Neural cell (in vitro differentiated cells): ENCODE results near the gene TBC1D19. TPM values are rescaled to one million over a fixed set of nuclear protein-coding genes. Genes with fewer than 3 reads are reported as not detected.

ENCODE experiments used
- H2AFZ ChIP-seq: fragments of 200-600, 300-800 bp; sonication (generic), shearing (Covaris generic); 2 replicates; pipeline ENCODE4 v1.6.0; 2014; ENCODE audit warnings: low read depth, mild to moderate bottlenecking, antibody characterized with exemption, low read length, moderate library complexity
- H3F3A ChIP-seq: fragments of 200-600 bp; shearing (Covaris generic); 2 replicates; pipeline ENCODE4 v1.6.1; 2016; ENCODE audit warnings: mild to moderate bottlenecking, moderate library complexity, mixed read lengths, antibody characterized with exemption, low read length; ENCODE audit not compliant: insufficient read depth, poor library complexity, severe bottlenecking
- H3K27ac ChIP-seq: fragments of 200-600, 300-800 bp; sonication (generic), shearing (Covaris generic); 2 replicates; pipeline ENCODE4 v1.5.1; 2014; ENCODE audit warnings: mild to moderate bottlenecking, low read length, moderate library complexity
- H3K27me3 ChIP-seq: fragments of 300-800, 200-600 bp; sonication (generic), shearing (Covaris generic); 2 replicates; pipeline ENCODE4 v1.6.0; 2014; ENCODE audit warnings: mild to moderate bottlenecking, low read depth, low read length, moderate library complexity; ENCODE audit not compliant: insufficient read depth
- H3K36me3 ChIP-seq: fragments of 300-800, 200-600 bp; sonication (generic), shearing (Covaris generic); 2 replicates; pipeline ENCODE4 v1.5.1; 2014; ENCODE audit warnings: mild to moderate bottlenecking, antibody characterized with exemption, low read length, moderate library complexity; ENCODE audit not compliant: insufficient read depth
- H3K4me2 ChIP-seq: fragments of 300-800, 200-600 bp; sonication (generic), shearing (Covaris generic); 2 replicates; pipeline ENCODE4 v1.6.0; 2014; ENCODE audit warnings: mild to moderate bottlenecking, low read length
- H3K4me3 ChIP-seq: fragments of 300-800, 200-600 bp; sonication (generic), shearing (Covaris generic); 2 replicates; pipeline ENCODE4 v1.5.1; 2014; ENCODE audit warnings: mild to moderate bottlenecking, low read length, moderate library complexity
- H3K79me2 ChIP-seq: fragments of 200-600 bp; shearing (Covaris generic); replicated peaks from 2 replicates; pipeline ENCODE4 v1.6.0; 2014; ENCODE audit warnings: mild to moderate bottlenecking, low read length, moderate library complexity; ENCODE audit not compliant: insufficient read depth
- H3K9ac ChIP-seq: fragments of 300-800, 200-600 bp; sonication (generic), shearing (Covaris generic); 2 replicates; pipeline ENCODE4 v1.6.1; 2016; ENCODE audit warnings: mild to moderate bottlenecking, low read length, mixed read lengths
- H3K9me2 ChIP-seq: fragments of 200-600 bp; shearing (Covaris generic); 2 replicates; pipeline ENCODE4 v1.6.1; 2016; ENCODE audit warnings: mild to moderate bottlenecking, low read length, mixed read lengths; ENCODE audit not compliant: insufficient read depth
- H3K9me3 ChIP-seq: fragments of 200-600, 300-800 bp; sonication (generic), shearing (Covaris generic); 2 replicates; pipeline ENCODE4 v1.6.1; 2016; ENCODE audit warnings: mild to moderate bottlenecking, mixed run types, low read length, moderate library complexity, mixed read lengths
- H4K20me1 ChIP-seq: fragments of 200-600 bp; shearing (Covaris generic); 2 replicates; pipeline ENCODE4 v1.6.1; 2016; ENCODE audit warnings: mild to moderate bottlenecking, mixed run types; ENCODE audit not compliant: insufficient read depth
- CTCF ChIP-seq: fragments of 450-650 bp; IDR thresholded peaks from 2 replicates; pipeline ENCODE4 v1.5.1; 2014; ENCODE audit warnings: antibody characterized with exemption, mild to moderate bottlenecking, moderate library complexity; ENCODE audit not compliant: poor library complexity, severe bottlenecking
- EP300 ChIP-seq: fragments of 450-650 bp; conservative IDR thresholded peaks from 2 replicates; pipeline ENCODE4 v1.6.1; 2014; ENCODE audit warnings: antibody characterized with exemption, mild to moderate bottlenecking, moderate library complexity; ENCODE audit not compliant: poor library complexity, severe bottlenecking
- EZH2 ChIP-seq: fragments of 200-600, 300-800 bp; shearing (Covaris generic), sonication (generic); IDR thresholded peaks from 2 replicates; pipeline ENCODE4 v1.6.1; 2014; ENCODE audit warnings: antibody characterized with exemption, low read length, borderline replicate concordance, mild to moderate bottlenecking; ENCODE audit not compliant: insufficient read depth, poor library complexity, severe bottlenecking
- MXI1 ChIP-seq: fragments of 450-650 bp; conservative IDR thresholded peaks from 2 replicates; pipeline ENCODE4 v1.6.1; 2014; ENCODE audit warnings: antibody characterized with exemption, mild to moderate bottlenecking; ENCODE audit not compliant: poor library complexity, severe bottlenecking
- POLR2AphosphoS5 ChIP-seq: IDR thresholded peaks from 2 replicates; pipeline ENCODE4 v1.6.1; 2012
- RAD21 ChIP-seq: fragments of 450-650 bp; conservative IDR thresholded peaks from 2 replicates; pipeline ENCODE4 v1.6.1; 2014; ENCODE audit warnings: antibody characterized with exemption, mild to moderate bottlenecking, moderate library complexity
- REST ChIP-seq: IDR thresholded peaks from 2 replicates; pipeline ENCODE4 v1.6.1; 2012; ENCODE audit warnings: borderline replicate concordance
- SMC3 ChIP-seq: fragments of 450-650 bp; conservative IDR thresholded peaks from 2 replicates; pipeline ENCODE4 v1.6.1; 2014; ENCODE audit warnings: antibody characterized with exemption, mild to moderate bottlenecking, moderate library complexity; ENCODE audit not compliant: poor library complexity
- TAF1 ChIP-seq: IDR thresholded peaks from 2 replicates; pipeline ENCODE4 v1.6.1; 2012; ENCODE audit warnings: low read depth
- polyA plus RNA-seq: library from polyadenylated mRNA; depleted of rRNA; stranded (reverse); fragments of >200 nt; gene quantifications from 2 replicates; pipeline ENCODE4 v1.2.3, GENCODE V29; 2014

Gene TBC1D19
- polyA plus RNA-seq, 1 donor from 2014 or later = 23.1 TPM

GRCh38 chr4:26660261-26660660 lies 76.4 kb downstream of the TBC1D19 start:
- H3K36me3 ChIP-seq = peaks cover 19% of the 10 kb centered on the region
- no peaks in the 10 kb centered on the region for H3K79me2 ChIP-seq
- no peak overlapping the region for H3K4me2 ChIP-seq
- no peaks in the 10 kb centered on the region for H3K27me3 ChIP-seq
- TF ChIP-seq TAF1 (no peak), SMC3 (no peak), POLR2AphosphoS5 (no peak), CTCF (no peak), MXI1 (no peak), EP300 (no peak), RAD21 (no peak), REST (no peak), EZH2 (no peak)
- H4K20me1 ChIP-seq = no peaks in the 10 kb centered on the region
- H3K9me3 ChIP-seq = no peaks in the 10 kb centered on the region
- H3K27ac ChIP-seq = no peak overlapping the region
- no peaks in the 10 kb centered on the region for H3K9me2 ChIP-seq
- H2AFZ ChIP-seq = no peak overlapping the region
- H3K9ac ChIP-seq = no peak overlapping the region
- no peaks in the 10 kb centered on the region for H3F3A ChIP-seq
- no peak overlapping the region for H3K4me3 ChIP-seq

GRCh38 chr4:26663888-26664287 lies 80.0 kb downstream of the TBC1D19 start:
- Histone ChIP-seq H3K9me2 (no peaks in the 10 kb centered on the region), H3K9ac (no peak overlapping the region), H3K79me2 (no peaks in the 10 kb centered on the region), H4K20me1 (no peaks in the 10 kb centered on the region), H3K9me3 (no peaks in the 10 kb centered on the region), H3K4me2 (no peak overlapping the region), H3K27ac (no peak overlapping the region), H2AFZ (no peak overlapping the region), H3K27me3 (no peaks in the 10 kb centered on the region), H3K36me3 (peaks cover 19% of the 10 kb centered on the region), H3K4me3 (no peak overlapping the region), H3F3A (no peaks in the 10 kb centered on the region)
- TF ChIP-seq EP300 (no peak), POLR2AphosphoS5 (no peak), MXI1 (no peak), EZH2 (no peak), SMC3 (no peak), REST (no peak), TAF1 (no peak), CTCF (no peak), RAD21 (no peak)
